PC-3 (cell line): Measurements from ENCODE around the gene KLK14.

Experiments
- CTCF ChIP-seq: fragments of 300-600 bp; sonication (generic); conservative IDR thresholded peaks from 2 replicates; pipeline ENCODE4 v1.5.1; 2017; ENCODE audit warnings: antibody characterized with exemption, low read depth, mild to moderate bottlenecking, low read length
- EZH2 ChIP-seq: fragments of 300-600 bp; sonication (generic); IDR thresholded peaks from one replicate; pipeline ENCODE4 v1.6.1; 2017; ENCODE audit warnings: antibody characterized with exemption, mild to moderate bottlenecking, low read length; ENCODE audit not compliant: unreplicated experiment
- EZH2phosphoT487 ChIP-seq: fragments of 300-600 bp; sonication (generic); IDR thresholded peaks from 2 replicates; pipeline ENCODE4 v1.6.1; 2018; ENCODE audit warnings: mild to moderate bottlenecking, antibody characterized with exemption, low read length, borderline replicate concordance

- TF ChIP-seq CTCF, result no peak
- TF ChIP-seq EZH2, result no peak
- TF ChIP-seq EZH2phosphoT487, result no peak
Measured at GRCh38 chr19:51029718-51030117, 53.0 kb downstream of the KLK14 start.
